HG03097 (cell line): ENCODE measurements around the gene HIBADH.
"Not testable (repeated sequence)": the region's sequence is repeated elsewhere in the genome, so short reads cannot be mapped to it uniquely, and the experiment has no call there.

Source experiments
- ATAC-seq: cut with Tn5 transposase; IDR thresholded peaks from one replicate; pipeline ENCODE4 v1.9.1; 2021; ENCODE audit not compliant: unreplicated experiment, low FRiP score

Gene HIBADH

GRCh38 chr7:27639851-27640250 is 22.8 kb downstream of the HIBADH start:
- ATAC-seq = no peak

- ATAC-seq = not testable (repeated sequence)
Observed at GRCh38 chr7:27639048-27639447, 23.6 kb downstream of the HIBADH start.

- ATAC-seq = no peak
Observed at GRCh38 chr7:27636326-27637006, 26.2 kb downstream of the HIBADH start.

GRCh38 chr7:27635728-27636127 is 27.0 kb downstream of the HIBADH start:
- ATAC-seq = no peak

GRCh38 chr7:27634671-27635493 is 27.8 kb downstream of the HIBADH start:
- no peak for ATAC-seq

- no peak for ATAC-seq
Observed at GRCh38 chr7:27633062-27633461, 29.6 kb downstream of the HIBADH start.

- no peak for ATAC-seq
Observed at GRCh38 chr7:27631391-27631790, 31.3 kb downstream of the HIBADH start.

GRCh38 chr7:27627146-27627545 is 35.5 kb downstream of the HIBADH start:
- ATAC-seq = no peak

GRCh38 chr7:27619492-27619891 is 43.2 kb downstream of the HIBADH start:
- no peak for ATAC-seq

GRCh38 chr7:27617651-27618381 is 44.9 kb downstream of the HIBADH start:
- no peak for ATAC-seq

- ATAC-seq = no peak
Observed at GRCh38 chr7:27616914-27617548, 45.7 kb downstream of the HIBADH start.

- ATAC-seq = no peak
Observed at GRCh38 chr7:27616186-27616491, 46.5 kb downstream of the HIBADH start.

GRCh38 chr7:27615420-27616185 is 47.1 kb downstream of the HIBADH start:
- ATAC-seq = no peak

GRCh38 chr7:27614095-27614494 is 48.6 kb downstream of the HIBADH start:
- ATAC-seq = no peak

GRCh38 chr7:27611059-27611458 is 51.6 kb downstream of the HIBADH start:
- no peak for ATAC-seq

- no peak for ATAC-seq
Observed at GRCh38 chr7:27608776-27609495, 53.7 kb downstream of the HIBADH start.

GRCh38 chr7:27607210-27607606 is 55.5 kb downstream of the HIBADH start:
- ATAC-seq = no peak

GRCh38 chr7:27606270-27607209 is 56.1 kb downstream of the HIBADH start:
- no peak for ATAC-seq
